AG10803 (cell line): Measurements from ENCODE around the gene GBA2.

Experiments used
- DNase-seq: peaks from one replicate; pipeline ENCODE4 v3.0.0; 2010; ENCODE audit warnings: low read depth
- H3K4me3 ChIP-seq: 2 replicates; pipeline ENCODE4 v1.5.1; 2011; ENCODE audit warnings: mild to moderate bottlenecking, low read length, control low read depth
- TF ChIP-seq, protein P1 (sequence below): conservative IDR thresholded peaks from 2 replicates; pipeline ENCODE4 v1.5.1; 2011; ENCODE audit warnings: mild to moderate bottlenecking, low read length, control low read depth, inconsistent platforms

Gene GBA2

DNA sequence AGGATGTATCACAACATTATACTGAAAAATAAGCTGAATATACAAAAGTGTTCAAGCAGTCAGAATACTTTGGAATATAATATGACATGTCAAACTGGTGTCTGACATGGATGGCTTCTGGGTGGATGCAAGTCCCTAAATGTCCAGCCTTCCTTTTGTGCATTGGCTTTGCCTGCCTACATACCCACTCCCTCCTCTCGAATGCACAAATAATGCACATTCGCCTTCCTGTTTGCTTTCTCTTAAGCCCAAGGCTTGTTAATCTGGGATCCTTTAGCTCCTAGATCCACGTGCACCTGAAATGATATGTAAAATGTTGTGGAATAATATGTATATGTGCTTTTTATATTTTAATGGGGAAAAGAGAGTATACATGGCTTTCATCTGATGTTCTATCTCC, 29.5 kb upstream of the GBA2 start:
- H3K4me3 ChIP-seq: no peak overlapping the region
- TF ChIP-seq, protein P1, sequence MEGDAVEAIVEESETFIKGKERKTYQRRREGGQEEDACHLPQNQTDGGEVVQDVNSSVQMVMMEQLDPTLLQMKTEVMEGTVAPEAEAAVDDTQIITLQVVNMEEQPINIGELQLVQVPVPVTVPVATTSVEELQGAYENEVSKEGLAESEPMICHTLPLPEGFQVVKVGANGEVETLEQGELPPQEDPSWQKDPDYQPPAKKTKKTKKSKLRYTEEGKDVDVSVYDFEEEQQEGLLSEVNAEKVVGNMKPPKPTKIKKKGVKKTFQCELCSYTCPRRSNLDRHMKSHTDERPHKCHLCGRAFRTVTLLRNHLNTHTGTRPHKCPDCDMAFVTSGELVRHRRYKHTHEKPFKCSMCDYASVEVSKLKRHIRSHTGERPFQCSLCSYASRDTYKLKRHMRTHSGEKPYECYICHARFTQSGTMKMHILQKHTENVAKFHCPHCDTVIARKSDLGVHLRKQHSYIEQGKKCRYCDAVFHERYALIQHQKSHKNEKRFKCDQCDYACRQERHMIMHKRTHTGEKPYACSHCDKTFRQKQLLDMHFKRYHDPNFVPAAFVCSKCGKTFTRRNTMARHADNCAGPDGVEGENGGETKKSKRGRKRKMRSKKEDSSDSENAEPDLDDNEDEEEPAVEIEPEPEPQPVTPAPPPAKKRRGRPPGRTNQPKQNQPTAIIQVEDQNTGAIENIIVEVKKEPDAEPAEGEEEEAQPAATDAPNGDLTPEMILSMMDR: no peak
- DNase-seq: no peak

DNA sequence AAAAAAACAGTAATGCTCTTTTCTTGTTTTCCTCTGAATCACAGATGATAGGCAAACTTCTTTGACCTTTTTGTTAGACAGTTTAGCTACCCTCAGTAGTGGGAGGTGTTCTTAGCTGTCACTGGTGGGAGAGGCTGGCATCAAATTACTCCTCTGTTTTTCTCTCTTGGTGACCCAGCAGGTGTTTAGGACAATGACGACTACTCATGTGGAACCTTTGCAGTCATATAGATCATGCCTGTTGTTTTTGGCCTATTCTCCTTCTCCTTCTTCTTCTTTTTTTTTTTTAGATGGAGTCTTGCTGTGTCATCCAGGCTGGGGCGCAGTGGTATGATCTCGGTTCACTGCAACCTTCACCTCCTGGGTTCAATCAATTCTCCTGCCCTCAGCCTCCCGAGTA, 27.0 kb upstream of the GBA2 start:
- TF ChIP-seq, protein P1: no peak
- no peak overlapping the region for H3K4me3 ChIP-seq
- DNase-seq: no peak

DNA sequence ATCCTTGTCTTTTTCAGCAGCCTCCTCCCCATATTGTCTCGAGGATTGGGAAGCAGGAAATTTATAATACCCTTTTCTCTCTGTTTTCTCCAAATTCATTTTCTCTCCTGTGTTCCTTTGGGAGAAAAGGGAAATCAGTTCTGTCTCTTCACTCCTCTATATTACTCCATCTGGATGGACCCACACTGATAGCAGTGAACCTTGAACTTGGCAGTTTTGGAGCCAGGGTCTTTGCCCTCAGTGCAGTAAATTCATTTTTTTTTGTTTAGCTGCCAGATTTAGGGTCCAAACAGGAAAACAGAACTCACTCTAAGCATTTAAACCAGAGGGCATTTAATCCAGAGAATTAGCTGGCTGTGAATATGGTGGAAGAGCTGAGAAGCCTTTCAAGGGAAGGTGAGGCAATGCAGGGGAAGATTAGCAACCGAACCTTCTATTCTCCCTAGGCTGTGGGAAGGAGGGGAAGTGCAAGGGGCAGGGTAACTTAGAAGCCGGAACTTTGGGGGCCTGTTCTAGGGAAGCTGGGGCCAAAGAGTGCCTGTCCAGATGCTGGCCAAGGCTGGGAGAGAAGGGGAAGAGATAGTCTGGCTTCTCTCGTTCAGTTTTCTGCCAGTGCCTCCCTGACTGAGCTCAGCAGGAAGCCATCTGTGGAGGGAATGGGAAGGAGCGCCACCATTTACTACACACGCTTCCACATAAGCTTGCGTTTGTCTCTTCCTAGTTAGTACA, 26.0 kb upstream of the GBA2 start:
- no peak for DNase-seq
- TF ChIP-seq, protein P1: no peak
- H3K4me3 ChIP-seq: no peak overlapping the region

DNA sequence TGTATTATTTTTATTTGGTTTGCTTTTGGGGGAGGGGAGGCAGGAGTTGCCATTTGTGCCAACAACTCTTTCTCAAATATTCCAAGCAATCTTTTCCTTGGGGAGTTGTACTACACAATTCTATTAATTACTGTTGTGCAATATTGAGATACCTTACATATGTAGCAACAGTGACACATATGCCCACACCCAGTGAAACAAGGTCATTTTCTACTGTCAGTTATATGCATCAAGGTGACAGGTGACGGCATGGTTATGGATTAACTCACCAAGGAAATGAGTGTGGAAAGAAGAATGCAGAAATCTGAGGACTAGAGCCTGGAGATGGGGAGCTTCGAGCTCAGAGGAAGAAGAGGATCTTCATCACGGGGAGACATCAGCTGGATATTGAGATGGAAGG, 22.9 kb upstream of the GBA2 start:
- TF ChIP-seq, protein P1: no peak
- DNase-seq: no peak
- H3K4me3 ChIP-seq: no peak overlapping the region

DNA sequence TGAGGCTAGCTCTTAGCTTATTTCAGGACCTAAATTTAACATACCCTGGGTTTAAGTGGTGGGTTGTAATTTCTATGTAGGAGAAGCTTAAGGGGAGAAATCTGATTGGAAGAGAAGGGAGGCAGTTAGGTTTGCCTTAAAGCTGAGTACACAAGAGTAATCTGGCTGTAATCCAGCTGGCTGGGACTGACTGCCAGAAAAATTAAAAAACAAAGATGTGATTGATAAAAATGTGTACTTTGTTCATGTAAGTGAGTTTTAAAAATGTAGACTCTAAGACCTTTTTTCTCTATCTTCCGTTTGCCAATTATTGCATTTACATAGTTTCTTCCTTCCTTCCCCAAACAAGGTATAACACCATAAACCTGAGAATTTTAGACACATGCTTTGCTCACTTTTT, 22.5 kb upstream of the GBA2 start:
- TF ChIP-seq, protein P1: no peak
- H3K4me3 ChIP-seq: no peak overlapping the region
- no peak for DNase-seq

DNA sequence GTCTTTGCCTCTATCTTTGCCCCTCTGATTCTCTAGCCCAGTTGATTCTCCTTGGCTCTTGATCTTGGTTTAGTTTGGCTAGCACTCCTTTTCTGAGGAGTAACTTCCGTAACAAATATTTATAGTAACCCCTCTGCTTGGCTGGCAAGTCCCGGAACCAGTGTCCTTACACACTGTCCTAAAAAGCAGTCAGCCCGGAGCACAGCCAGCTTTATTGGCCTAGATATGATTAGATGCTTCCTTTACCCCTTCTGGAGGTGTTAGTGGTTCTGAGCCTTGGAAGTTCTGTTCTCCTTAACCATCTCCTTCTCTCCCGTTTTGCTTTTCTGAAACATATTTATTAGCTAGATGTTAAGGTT, 22.0 kb upstream of the GBA2 start:
- TF ChIP-seq, protein P1: no peak
- no peak for DNase-seq
- H3K4me3 ChIP-seq: no peak overlapping the region

DNA sequence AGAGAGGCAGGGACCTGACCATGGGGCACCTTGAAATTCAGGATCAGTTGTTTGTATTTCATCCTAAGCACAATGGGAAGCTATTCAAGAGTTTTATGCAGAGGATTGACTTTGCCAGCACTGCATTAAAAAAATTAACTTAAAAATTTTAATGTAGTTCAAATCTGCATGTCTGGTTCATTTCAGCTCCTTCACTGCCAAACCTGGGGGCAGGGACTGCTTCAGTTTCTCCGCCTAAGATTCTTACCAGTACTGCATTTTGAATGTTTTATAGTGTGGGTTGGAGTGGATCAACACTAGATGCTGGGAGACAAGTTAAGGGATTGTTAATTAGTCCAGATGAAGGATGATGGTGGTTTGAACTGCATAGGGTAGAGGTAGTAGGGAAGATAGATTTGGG, 20.7 kb upstream of the GBA2 start:
- TF ChIP-seq, protein P1: no peak

More for the DNA sequence above, 20.7 kb upstream of the GBA2 start:
- DNase-seq: no peak
- no peak overlapping the region for H3K4me3 ChIP-seq
